Spleen (tissue), 11 donors: ENCODE results near the gene C1orf198. TPM values are rescaled to one million over a fixed set of nuclear protein-coding genes. Genes with fewer than 3 reads are reported as not detected.

Source experiments
- DNase-seq: peaks from one replicate; pipeline ENCODE4 v3.0.0-alpha.2; 2020
- H3K27ac ChIP-seq, 8 donors: fragments of 200-600 bp; sonication (generic) in 7 of 8; 1 replicate in 4 of 8; 2 replicates in 4 of 8; pipeline versions ENCODE4 v1.5.0 to v1.8.0; 2016 to 2021; ENCODE audit warnings: inconsistent platforms in 4 of 8, mild to moderate bottlenecking in 4 of 8, moderate library complexity in 1 of 8
- H3K27me3 ChIP-seq, 7 donors: fragments of 200-600 bp; sonication (generic) in 6 of 7; replicated peaks in 1 of 7; 1 replicate in 4 of 7; 2 replicates in 3 of 7; pipeline versions ENCODE4 v1.5.0 to v1.8.0; 2016 to 2021; ENCODE audit warnings: inconsistent platforms in 3 of 7, mild to moderate bottlenecking in 1 of 7
- H3K36me3 ChIP-seq, 6 donors: fragments of 200-600 bp; sonication (generic) in 5 of 6; 1 replicate in 4 of 6; 2 replicates in 2 of 6; pipeline versions ENCODE4 v1.5.0 to v1.8.0; 2016 to 2021; ENCODE audit warnings: inconsistent platforms in 2 of 6
- H3K4me1 ChIP-seq, 6 donors: fragments of 200-600 bp; sonication (generic) in 5 of 6; 1 replicate in 3 of 6; 2 replicates in 3 of 6; pipeline versions ENCODE4 v1.5.0 to v1.8.0; 2016 to 2021; ENCODE audit warnings: inconsistent platforms in 3 of 6
- H3K4me3 ChIP-seq, 8 donors: fragments of 200-600 bp; sonication (generic) in 7 of 8; 1 replicate in 4 of 8; 2 replicates in 4 of 8; pipeline versions ENCODE4 v1.5.0 to v1.8.0; 2016 to 2021; ENCODE audit warnings: inconsistent platforms in 4 of 8, mild to moderate bottlenecking in 4 of 8, moderate library complexity in 2 of 8
- H3K9me3 ChIP-seq, 8 donors: fragments of 200-600 bp; sonication (generic) in 7 of 8; 1 replicate in 4 of 8; 2 replicates in 4 of 8; pipeline versions ENCODE4 v1.5.0 to v1.8.0; 2016 to 2021; ENCODE audit warnings: inconsistent platforms in 4 of 8
- POLR2A ChIP-seq, 3 donors: fragments of 450-650 bp; IDR thresholded peaks; one replicate each; pipeline ENCODE4 v1.5.1; 2017; ENCODE audit warnings: antibody characterized with exemption in 3 of 3, mild to moderate bottlenecking in 1 of 3
- POLR2AphosphoS5 ChIP-seq, 3 donors: sonication (generic); formaldehyde crosslinking; IDR thresholded peaks; one replicate each; pipeline ENCODE4 v1.5.1; 2017; ENCODE audit warnings: antibody characterized with exemption in 3 of 3
- WGBS, 5 donors: extraction: QIAGEN DNeasy Blood & Tissue Kit in 3 of 5; methylation state at CpG; one replicate each; pipeline versions ENCODE4 v1.1.5 to v1.1.7; 2013 to 2018; 5-methylcytosine and 5-hydroxymethylcytosine counted together
- intact Hi-C: fragments of 100-400 bp; cut with DNase I; formaldehyde crosslinking; loops from one replicate; pipeline ENCODE4 v1.15.0; 2023; ENCODE audit warnings: low total_unique reads
- polyA plus RNA-seq, 3 donors: library from polyadenylated mRNA; stranded (reverse); fragments of 200-250 nt; gene quantifications; one replicate each; pipeline ENCODE4 v1.2.1, GENCODE V29; 2013
- total RNA-seq, 7 donors: library from RNA; depleted of rRNA in 3 of 7; stranded (reverse); fragments of >200 nt in 3 of 7; fragmentation: NEBNext Ultra II Directional in 4 of 7; extraction: Animal tissue kit (Norgen Biotek cat#: 25700) in 4 of 7; gene quantifications; one replicate each; pipeline versions ENCODE4 v1.1.0 to v1.2.1, GENCODE V29; 2016 to 2021
- TF ChIP-seq, protein P1 (sequence below), 11 experiments: fragments of 200-600 bp in 7 of 11; fragments of 450-650 bp in 4 of 11; sonication (generic) in 4 of 11; IDR thresholded peaks in 8 of 11; conservative IDR thresholded peaks in 3 of 11; 1 replicate in 7 of 11; 2 replicates in 4 of 11; pipeline versions ENCODE4 v1.4.0 to v1.8.0; 2016 to 2021; ENCODE audit warnings: antibody characterized with exemption in 11 of 11, inconsistent platforms in 4 of 11, mild to moderate bottlenecking in 1 of 11
- donor health status: healthy with polysubstance abuse.
- donor health status: DM: no; HTN: no; CAD: no; lungs with moderate emphysema.
- donor health status: DM: no; HTN: no; CAD: no.
- donor health status: Bipolar disorder and iron deficiency.
- donor health status: healthy.
- donor health status: DM: no; HTN: no; CAD: no.
- donor health status: DM: yes; HTN: yes; CAD: no.

Gene C1orf198
- total and polyA plus RNA-seq, 10 donors, result 5.0 to 32.7 (median 18.4) TPM

- intact Hi-C loops, result loop anchor here (10.0 kb wide), 1 partner anchor 181 kb away; no protein-coding TSS in a partner anchor
- no peak overlapping the region for H3K27ac ChIP-seq
- TF ChIP-seq, protein P1, sequence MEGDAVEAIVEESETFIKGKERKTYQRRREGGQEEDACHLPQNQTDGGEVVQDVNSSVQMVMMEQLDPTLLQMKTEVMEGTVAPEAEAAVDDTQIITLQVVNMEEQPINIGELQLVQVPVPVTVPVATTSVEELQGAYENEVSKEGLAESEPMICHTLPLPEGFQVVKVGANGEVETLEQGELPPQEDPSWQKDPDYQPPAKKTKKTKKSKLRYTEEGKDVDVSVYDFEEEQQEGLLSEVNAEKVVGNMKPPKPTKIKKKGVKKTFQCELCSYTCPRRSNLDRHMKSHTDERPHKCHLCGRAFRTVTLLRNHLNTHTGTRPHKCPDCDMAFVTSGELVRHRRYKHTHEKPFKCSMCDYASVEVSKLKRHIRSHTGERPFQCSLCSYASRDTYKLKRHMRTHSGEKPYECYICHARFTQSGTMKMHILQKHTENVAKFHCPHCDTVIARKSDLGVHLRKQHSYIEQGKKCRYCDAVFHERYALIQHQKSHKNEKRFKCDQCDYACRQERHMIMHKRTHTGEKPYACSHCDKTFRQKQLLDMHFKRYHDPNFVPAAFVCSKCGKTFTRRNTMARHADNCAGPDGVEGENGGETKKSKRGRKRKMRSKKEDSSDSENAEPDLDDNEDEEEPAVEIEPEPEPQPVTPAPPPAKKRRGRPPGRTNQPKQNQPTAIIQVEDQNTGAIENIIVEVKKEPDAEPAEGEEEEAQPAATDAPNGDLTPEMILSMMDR (IDR thresholded peaks at IDR 0.05 in 8 of 11, conservative IDR thresholded peaks at IDR 0.05 in 3 of 11), result no peak
- TF ChIP-seq POLR2AphosphoS5 (IDR thresholded peaks at IDR 0.05) (no peak), POLR2A (IDR thresholded peaks at IDR 0.05) (no peak)
- DNase-seq, result no peak
- no peaks in the 10 kb centered on the region for H3K27me3 ChIP-seq
- peaks cover 0 to 100% (median 70%) of the 10 kb centered on the region in 6 donors for H3K36me3 ChIP-seq
- no peak overlapping the region for H3K4me3 ChIP-seq
- peaks cover 0 to 6% (median 0%) of the 10 kb centered on the region in 6 donors for H3K4me1 ChIP-seq
- no peaks in the 10 kb centered on the region for H3K9me3 ChIP-seq
- WGBS, 5 donors, result 84 to 90% (median 88%) methylated on average over 2 of the region's 2 CpGs
Measured at GRCh38 chr1:230913496-230913895, 45.2 kb upstream of the C1orf198 start.

DNA sequence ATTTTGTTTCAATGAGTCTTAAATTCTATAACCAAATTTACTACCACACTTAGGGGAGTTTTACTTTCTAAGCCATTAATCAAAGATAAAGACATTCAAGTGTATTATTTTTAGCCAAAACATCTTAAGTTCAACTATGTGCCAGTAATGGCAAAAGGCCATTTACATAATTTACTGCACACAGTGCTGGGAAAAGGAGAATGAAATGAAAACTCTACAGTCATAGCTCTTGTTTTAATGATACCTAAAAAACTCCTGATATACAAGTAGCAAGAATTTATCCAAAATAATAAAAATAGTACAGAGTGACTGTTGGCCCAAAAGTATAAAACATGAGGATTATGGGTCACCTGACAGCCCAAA, 42.4 kb upstream of the C1orf198 start:
- peaks cover 3 to 100% (median 88%) of the 10 kb centered on the region in 6 donors for H3K36me3 ChIP-seq
- no peaks in the 10 kb centered on the region for H3K27me3 ChIP-seq
- H3K27ac ChIP-seq, result no peak overlapping the region
- TF ChIP-seq POLR2AphosphoS5 (IDR thresholded peaks at IDR 0.05) (no peak), POLR2A (IDR thresholded peaks at IDR 0.05) (no peak)
- TF ChIP-seq, protein P1 (IDR thresholded peaks at IDR 0.05 in 8 of 11, conservative IDR thresholded peaks at IDR 0.05 in 3 of 11), result no peak
- no peak for DNase-seq
- intact Hi-C loops, result loop anchor here (10.0 kb wide), 1 partner anchor 184 kb away; no protein-coding TSS in a partner anchor
- H3K9me3 ChIP-seq, result no peaks in the 10 kb centered on the region
- no peak overlapping the region for H3K4me3 ChIP-seq
- no peaks in the 10 kb centered on the region for H3K4me1 ChIP-seq

DNA sequence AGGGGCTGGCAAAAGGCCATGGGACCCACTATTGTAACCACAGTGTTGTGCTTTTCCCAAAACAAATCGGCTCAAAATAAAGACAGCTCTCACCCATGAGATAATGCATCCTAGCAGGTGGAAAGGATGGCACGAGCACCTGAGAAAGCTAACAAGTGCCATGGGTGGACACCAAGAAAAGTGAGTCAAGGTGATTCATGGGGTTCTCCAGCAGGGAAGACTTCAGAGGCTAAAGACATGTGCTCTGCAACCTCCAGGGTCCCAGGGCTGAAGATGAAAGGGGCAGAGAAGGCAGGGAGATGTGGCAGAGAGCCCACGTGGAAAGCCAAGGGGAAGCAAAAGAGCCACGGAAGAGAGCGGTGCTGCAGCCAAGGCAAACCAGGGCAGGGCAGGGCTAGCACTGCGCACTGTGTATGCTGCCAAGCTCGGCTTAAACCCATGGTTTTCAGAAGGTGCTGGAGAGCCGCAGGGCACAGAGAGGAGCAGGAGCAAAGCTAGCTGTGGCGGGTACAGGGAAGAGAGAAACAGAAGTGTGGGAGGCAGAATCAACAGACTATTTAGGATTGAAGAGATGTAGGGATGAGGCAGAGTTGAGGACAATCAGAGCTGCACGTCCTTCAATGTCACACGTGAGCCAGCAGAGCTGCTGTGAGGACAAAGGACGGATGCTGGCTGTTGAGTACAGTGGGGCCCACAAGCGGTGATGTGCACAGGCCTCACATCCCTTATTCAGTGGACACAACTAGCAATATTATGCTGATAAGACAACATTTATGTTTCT, 41.8 kb upstream of the C1orf198 start:
- TF ChIP-seq POLR2AphosphoS5 (IDR thresholded peaks at IDR 0.05), result no peak
- TF ChIP-seq, protein P1 (IDR thresholded peaks at IDR 0.05 in 8 of 11, conservative IDR thresholded peaks at IDR 0.05 in 3 of 11), result no peak
- no peak for TF ChIP-seq POLR2A (IDR thresholded peaks at IDR 0.05)
- Histone ChIP-seq H3K36me3 (peaks cover 3 to 100% (median 91%) of the 10 kb centered on the region in 6 donors), H3K4me3 (no peak overlapping the region), H3K27me3 (no peaks in the 10 kb centered on the region), H3K9me3 (no peaks in the 10 kb centered on the region), H3K27ac (no peak overlapping the region), H3K4me1 (no peaks in the 10 kb centered on the region)
- DNase-seq, result no peak
- WGBS, 5 donors, result 83 to 98% (median 86%) methylated on average over 13 of the region's 13 CpGs
- intact Hi-C loops, result loop anchor here (10.0 kb wide), 1 partner anchor 185 kb away; no protein-coding TSS in a partner anchor

DNA sequence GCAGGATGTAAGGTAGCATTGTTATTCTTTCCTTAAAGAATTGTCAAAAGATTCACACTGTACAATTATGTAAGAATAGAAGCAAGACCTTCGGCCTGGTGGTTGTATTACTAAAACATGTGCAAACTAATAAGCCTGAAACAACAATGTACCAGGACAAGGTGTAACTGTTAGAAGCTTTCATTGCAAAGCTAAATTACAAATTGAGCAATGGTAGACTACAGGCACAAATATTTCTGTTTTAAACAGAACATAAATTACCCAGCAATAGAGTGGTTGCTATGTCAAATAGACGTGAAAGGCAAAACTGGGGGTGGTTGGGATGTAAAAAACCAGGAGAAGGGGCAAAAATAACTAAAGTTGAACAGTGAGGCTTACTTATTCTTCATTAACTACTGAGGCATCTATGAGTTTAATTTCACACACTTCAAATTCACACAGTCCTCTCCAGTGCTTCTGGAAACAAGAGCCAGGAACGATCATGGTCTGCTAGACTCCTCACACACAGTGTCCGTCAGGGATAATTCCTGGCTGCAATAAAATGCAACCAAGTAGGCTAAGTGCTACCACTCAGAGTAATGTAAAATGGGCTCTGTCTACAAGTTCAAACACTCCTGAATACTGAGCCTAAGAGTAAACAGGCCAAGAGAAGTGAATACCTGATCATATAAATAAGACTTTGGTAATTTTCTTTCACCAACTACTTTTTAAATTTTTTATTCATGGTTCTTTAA, 39.3 kb upstream of the C1orf198 start:
- 93 to 97% (median 95%) methylated on average over 4 of the region's 4 CpGs for WGBS, 5 donors
- Histone ChIP-seq H3K27me3 (no peaks in the 10 kb centered on the region), H3K4me1 (no peaks in the 10 kb centered on the region), H3K36me3 (peaks cover 3 to 98% (median 79%) of the 10 kb centered on the region in 6 donors), H3K4me3 (no peak overlapping the region), H3K27ac (no peak overlapping the region), H3K9me3 (no peaks in the 10 kb centered on the region)
- TF ChIP-seq POLR2A (IDR thresholded peaks at IDR 0.05) (no peak), POLR2AphosphoS5 (IDR thresholded peaks at IDR 0.05) (no peak)
- TF ChIP-seq, protein P1 (IDR thresholded peaks at IDR 0.05 in 8 of 11, conservative IDR thresholded peaks at IDR 0.05 in 3 of 11), result no peak
- intact Hi-C loops, result no loop called here
- no peak for DNase-seq
